ENCODE data around the gene RNF25.

RNF25 gene

DNA sequence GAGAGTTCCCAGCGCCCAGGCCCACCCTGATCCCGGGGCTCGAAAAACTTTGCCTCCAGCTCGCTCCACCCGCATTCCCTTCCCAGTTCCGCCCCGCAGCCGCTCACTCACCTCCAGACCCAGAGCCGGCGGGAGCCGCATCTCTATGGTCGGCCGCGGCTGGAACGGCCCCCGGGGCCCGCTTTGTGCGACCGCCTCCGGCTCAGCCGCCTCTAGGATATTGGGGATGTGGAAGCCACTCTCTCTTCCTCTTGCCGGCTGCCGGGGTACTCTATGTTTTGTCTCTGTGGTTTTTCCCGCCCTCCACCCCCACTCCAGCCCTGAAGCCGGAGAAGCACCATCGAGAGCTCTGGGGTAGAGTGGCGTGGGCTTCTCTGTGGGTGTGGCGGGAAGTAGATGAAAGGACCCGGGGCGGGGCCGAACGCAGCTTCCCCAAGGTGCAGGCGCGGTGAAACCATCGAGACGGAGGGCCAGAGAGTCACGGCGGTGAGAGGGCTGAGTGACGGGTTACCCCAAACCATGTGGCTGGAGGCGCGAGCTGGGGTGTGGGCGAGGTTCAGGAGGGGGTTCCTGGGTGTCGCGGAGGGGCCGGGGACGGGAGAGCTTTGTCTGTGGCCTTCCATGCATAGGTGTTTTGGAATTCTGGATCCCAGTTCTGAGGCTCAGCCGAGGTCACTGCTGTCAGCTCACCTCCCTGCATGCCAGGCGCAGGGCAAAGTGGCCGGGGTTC is 12.4 kb downstream of the RNF25 start, which contains the start of the genes BCS1L and ZNF142:
BCS1L (plus strand) TSS at position 426 of the 730 bp plus-strand sequence. CDS start 1,305 bp downstream, outside the sequence.
ZNF142 (minus strand) TSS at position 366 of the 730 bp plus-strand sequence. CDS start 3,194 bp downstream, outside the sequence.
- peak within 1 kb of the TSS; percentile 85 for H3K4me3 ChIP-seq (ENCODE audit: low read depth, low read length)
- ChIA-PET CTCF (interaction anchor here (0.5 to 4.1 kb wide), 12 partner anchors 12 to 389 kb away, joined by 3 to 44 read pairs (median 4); partner anchors contain the start of genes AAMP, PNKD, RNF25 and STK36), POLR2A (interaction anchor here (0.6 to 4.9 kb wide), 28 partner anchors 9 to 795 kb away, joined by 3 to 62 read pairs (median 4); partner anchors contain the start of genes AAMP, CDK5R2, PNKD and RNF25)
- no peaks in the 10 kb centered on the region for H3K4me1 ChIP-seq (ENCODE audit: control insufficient read depth, insufficient read depth, low read length)
- H3K36me3 ChIP-seq (ENCODE audit: control insufficient read depth in 2 of 2, insufficient read depth in 1 of 2, low read length in 2 of 2) = peaks cover 35 to 76% of the 10 kb centered on the region in 2 experiments
- H3K9me3 ChIP-seq (ENCODE audit: control insufficient read depth, insufficient read depth, low read depth, low read length) = no peaks in the 10 kb centered on the region
- H3K27ac ChIP-seq (ENCODE audit: extremely low read depth, low read depth, low read length) = peak within 1 kb of the TSS; percentile 76
- TF ChIP-seq, protein P1, sequence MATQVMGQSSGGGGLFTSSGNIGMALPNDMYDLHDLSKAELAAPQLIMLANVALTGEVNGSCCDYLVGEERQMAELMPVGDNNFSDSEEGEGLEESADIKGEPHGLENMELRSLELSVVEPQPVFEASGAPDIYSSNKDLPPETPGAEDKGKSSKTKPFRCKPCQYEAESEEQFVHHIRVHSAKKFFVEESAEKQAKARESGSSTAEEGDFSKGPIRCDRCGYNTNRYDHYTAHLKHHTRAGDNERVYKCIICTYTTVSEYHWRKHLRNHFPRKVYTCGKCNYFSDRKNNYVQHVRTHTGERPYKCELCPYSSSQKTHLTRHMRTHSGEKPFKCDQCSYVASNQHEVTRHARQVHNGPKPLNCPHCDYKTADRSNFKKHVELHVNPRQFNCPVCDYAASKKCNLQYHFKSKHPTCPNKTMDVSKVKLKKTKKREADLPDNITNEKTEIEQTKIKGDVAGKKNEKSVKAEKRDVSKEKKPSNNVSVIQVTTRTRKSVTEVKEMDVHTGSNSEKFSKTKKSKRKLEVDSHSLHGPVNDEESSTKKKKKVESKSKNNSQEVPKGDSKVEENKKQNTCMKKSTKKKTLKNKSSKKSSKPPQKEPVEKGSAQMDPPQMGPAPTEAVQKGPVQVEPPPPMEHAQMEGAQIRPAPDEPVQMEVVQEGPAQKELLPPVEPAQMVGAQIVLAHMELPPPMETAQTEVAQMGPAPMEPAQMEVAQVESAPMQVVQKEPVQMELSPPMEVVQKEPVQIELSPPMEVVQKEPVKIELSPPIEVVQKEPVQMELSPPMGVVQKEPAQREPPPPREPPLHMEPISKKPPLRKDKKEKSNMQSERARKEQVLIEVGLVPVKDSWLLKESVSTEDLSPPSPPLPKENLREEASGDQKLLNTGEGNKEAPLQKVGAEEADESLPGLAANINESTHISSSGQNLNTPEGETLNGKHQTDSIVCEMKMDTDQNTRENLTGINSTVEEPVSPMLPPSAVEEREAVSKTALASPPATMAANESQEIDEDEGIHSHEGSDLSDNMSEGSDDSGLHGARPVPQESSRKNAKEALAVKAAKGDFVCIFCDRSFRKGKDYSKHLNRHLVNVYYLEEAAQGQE (tag by site-specific recombination; IDR thresholded peaks at IDR 0.05) = no peak
- TF ChIP-seq, protein P2, sequence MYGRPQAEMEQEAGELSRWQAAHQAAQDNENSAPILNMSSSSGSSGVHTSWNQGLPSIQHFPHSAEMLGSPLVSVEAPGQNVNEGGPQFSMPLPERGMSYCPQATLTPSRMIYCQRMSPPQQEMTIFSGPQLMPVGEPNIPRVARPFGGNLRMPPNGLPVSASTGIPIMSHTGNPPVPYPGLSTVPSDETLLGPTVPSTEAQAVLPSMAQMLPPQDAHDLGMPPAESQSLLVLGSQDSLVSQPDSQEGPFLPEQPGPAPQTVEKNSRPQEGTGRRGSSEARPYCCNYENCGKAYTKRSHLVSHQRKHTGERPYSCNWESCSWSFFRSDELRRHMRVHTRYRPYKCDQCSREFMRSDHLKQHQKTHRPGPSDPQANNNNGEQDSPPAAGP (tag by site-specific recombination; IDR thresholded peaks at IDR 0.05) = 0 out of 2 replicates have a peak, but pooled peaks have one; percentile 27
- TF ChIP-seq, protein P3, sequence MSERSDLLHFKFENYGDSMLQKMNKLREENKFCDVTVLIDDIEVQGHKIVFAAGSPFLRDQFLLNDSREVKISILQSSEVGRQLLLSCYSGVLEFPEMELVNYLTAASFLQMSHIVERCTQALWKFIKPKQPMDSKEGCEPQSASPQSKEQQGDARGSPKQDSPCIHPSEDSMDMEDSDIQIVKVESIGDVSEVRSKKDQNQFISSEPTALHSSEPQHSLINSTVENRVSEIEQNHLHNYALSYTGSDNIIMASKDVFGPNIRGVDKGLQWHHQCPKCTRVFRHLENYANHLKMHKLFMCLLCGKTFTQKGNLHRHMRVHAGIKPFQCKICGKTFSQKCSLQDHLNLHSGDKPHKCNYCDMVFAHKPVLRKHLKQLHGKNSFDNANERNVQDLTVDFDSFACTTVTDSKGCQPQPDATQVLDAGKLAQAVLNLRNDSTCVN (tag by site-specific recombination; optimal IDR thresholded peaks at IDR 0.05) = peak; percentile 38
- TF ChIP-seq ZBTB21 (tag by site-specific recombination; IDR thresholded peaks at IDR 0.05) = 0 out of 2 replicates have a peak, but pooled peaks have one; percentile 26
- TF ChIP-seq ZNF2 (tag by site-specific recombination; IDR thresholded peaks at IDR 0.05) = no peak
- TF ChIP-seq, protein P4, sequence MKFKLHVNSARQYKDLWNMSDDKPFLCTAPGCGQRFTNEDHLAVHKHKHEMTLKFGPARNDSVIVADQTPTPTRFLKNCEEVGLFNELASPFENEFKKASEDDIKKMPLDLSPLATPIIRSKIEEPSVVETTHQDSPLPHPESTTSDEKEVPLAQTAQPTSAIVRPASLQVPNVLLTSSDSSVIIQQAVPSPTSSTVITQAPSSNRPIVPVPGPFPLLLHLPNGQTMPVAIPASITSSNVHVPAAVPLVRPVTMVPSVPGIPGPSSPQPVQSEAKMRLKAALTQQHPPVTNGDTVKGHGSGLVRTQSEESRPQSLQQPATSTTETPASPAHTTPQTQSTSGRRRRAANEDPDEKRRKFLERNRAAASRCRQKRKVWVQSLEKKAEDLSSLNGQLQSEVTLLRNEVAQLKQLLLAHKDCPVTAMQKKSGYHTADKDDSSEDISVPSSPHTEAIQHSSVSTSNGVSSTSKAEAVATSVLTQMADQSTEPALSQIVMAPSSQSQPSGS (tag by site-specific recombination; IDR thresholded peaks at IDR 0.05; ENCODE audit: low read depth) = no peak
- no peak for TF ChIP-seq ZNF23 (tag by site-specific recombination; IDR thresholded peaks at IDR 0.05; ENCODE audit: borderline replicate concordance)
- TF ChIP-seq ZBTB20 (tag by site-specific recombination; IDR thresholded peaks at IDR 0.05) = peak; percentile 79
- peak; percentile 65; the same call in 1 of the 2 replicates for TF ChIP-seq ZNF394 (tag by site-specific recombination; IDR thresholded peaks at IDR 0.05; ENCODE audit: borderline replicate concordance)
- peak; percentile 67 for TF ChIP-seq ZXDB (tag by site-specific recombination; IDR thresholded peaks at IDR 0.05)
- TF ChIP-seq, protein P5, sequence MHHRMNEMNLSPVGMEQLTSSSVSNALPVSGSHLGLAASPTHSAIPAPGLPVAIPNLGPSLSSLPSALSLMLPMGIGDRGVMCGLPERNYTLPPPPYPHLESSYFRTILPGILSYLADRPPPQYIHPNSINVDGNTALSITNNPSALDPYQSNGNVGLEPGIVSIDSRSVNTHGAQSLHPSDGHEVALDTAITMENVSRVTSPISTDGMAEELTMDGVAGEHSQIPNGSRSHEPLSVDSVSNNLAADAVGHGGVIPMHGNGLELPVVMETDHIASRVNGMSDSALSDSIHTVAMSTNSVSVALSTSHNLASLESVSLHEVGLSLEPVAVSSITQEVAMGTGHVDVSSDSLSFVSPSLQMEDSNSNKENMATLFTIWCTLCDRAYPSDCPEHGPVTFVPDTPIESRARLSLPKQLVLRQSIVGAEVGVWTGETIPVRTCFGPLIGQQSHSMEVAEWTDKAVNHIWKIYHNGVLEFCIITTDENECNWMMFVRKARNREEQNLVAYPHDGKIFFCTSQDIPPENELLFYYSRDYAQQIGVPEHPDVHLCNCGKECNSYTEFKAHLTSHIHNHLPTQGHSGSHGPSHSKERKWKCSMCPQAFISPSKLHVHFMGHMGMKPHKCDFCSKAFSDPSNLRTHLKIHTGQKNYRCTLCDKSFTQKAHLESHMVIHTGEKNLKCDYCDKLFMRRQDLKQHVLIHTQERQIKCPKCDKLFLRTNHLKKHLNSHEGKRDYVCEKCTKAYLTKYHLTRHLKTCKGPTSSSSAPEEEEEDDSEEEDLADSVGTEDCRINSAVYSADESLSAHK (tag by site-specific recombination; IDR thresholded peaks at IDR 0.05) = no peak
- TF ChIP-seq ZNF510 (tag by site-specific recombination; IDR thresholded peaks at IDR 0.05; ENCODE audit: insufficient replicate concordance) = no peak
- TF ChIP-seq, protein P6, sequence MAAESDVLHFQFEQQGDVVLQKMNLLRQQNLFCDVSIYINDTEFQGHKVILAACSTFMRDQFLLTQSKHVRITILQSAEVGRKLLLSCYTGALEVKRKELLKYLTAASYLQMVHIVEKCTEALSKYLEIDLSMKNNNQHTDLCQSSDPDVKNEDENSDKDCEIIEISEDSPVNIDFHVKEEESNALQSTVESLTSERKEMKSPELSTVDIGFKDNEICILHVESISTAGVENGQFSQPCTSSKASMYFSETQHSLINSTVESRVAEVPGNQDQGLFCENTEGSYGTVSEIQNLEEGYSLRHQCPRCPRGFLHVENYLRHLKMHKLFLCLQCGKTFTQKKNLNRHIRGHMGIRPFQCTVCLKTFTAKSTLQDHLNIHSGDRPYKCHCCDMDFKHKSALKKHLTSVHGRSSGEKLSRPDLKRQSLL (tag by site-specific recombination; IDR thresholded peaks at IDR 0.05) = peak; percentile 83
- no peak for TF ChIP-seq ZNF169 (tag by site-specific recombination; IDR thresholded peaks at IDR 0.05)
- TF ChIP-seq ZNF335 (tag by site-specific recombination; conservative IDR thresholded peaks at IDR 0.05) = peak; percentile 62
- TF ChIP-seq, protein P7, sequence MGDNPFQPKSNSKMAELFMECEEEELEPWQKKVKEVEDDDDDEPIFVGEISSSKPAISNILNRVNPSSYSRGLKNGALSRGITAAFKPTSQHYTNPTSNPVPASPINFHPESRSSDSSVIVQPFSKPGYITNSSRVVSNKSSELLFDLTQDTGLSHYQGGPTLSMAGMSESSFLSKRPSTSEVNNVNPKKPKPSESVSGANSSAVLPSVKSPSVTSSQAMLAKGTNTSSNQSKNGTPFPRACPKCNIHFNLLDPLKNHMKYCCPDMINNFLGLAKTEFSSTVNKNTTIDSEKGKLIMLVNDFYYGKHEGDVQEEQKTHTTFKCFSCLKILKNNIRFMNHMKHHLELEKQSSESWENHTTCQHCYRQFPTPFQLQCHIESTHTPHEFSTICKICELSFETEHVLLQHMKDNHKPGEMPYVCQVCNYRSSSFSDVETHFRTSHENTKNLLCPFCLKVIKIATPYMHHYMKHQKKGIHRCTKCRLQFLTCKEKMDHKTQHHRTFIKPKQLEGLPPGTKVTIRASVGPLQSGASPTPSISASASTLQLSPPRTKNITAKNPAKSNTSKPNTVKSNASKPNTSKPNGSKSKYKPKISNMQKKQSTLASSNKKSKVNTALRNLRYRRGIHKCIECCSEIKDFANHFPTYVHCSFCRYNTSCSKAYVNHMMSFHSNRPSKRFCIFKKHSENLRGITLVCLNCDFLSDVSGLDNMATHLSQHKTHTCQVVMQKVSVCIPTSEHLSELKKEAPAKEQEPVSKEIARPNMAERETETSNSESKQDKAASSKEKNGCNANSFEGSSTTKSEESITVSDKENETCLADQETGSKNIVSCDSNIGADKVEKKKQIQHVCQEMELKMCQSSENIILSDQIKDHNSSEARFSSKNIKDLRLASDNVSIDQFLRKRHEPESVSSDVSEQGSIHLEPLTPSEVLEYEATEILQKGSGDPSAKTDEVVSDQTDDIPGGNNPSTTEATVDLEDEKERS (tag by site-specific recombination; IDR thresholded peaks at IDR 0.05) = no peak
- no peak for TF ChIP-seq ZSCAN30 (tag by site-specific recombination; IDR thresholded peaks at IDR 0.05)
- TF ChIP-seq FEZF1 (tag by site-specific recombination; IDR thresholded peaks at IDR 0.05) = no peak
- no peak for TF ChIP-seq SCRT1 (tag by site-specific recombination; IDR thresholded peaks at IDR 0.05; ENCODE audit: borderline replicate concordance)
- TF ChIP-seq, protein P8, sequence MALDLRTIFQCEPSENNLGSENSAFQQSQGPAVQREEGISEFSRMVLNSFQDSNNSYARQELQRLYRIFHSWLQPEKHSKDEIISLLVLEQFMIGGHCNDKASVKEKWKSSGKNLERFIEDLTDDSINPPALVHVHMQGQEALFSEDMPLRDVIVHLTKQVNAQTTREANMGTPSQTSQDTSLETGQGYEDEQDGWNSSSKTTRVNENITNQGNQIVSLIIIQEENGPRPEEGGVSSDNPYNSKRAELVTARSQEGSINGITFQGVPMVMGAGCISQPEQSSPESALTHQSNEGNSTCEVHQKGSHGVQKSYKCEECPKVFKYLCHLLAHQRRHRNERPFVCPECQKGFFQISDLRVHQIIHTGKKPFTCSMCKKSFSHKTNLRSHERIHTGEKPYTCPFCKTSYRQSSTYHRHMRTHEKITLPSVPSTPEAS (tag by site-specific recombination; IDR thresholded peaks at IDR 0.05) = no peak
